ENCODE results near the gene PPHLN1.

PPHLN1 gene

GRCh38 chr12:42482041-42482747 is 156.2 kb downstream of the PPHLN1 start:
- no peak for DNase-seq (ENCODE audit: low read depth)

- peak; percentile 42 for DNase-seq (ENCODE audit: low read depth)
Observed at GRCh38 chr12:42482748-42483520, 157.0 kb downstream of the PPHLN1 start.

- DNase-seq (ENCODE audit: low read depth): peak; percentile 8
Observed at GRCh38 chr12:42483521-42483790, 157.5 kb downstream of the PPHLN1 start.

GRCh38 chr12:42484996-42485395 is 159.0 kb downstream of the PPHLN1 start:
- no peak for DNase-seq (ENCODE audit: low read depth)

GRCh38 chr12:42485823-42486222 is 159.9 kb downstream of the PPHLN1 start:
- no peak for DNase-seq (ENCODE audit: low read depth)

GRCh38 chr12:42486407-42486806 is 160.4 kb downstream of the PPHLN1 start:
- DNase-seq (ENCODE audit: low read depth): no peak

GRCh38 chr12:42490261-42490842 is 164.4 kb downstream of the PPHLN1 start:
- no peak for DNase-seq (ENCODE audit: low read depth)
